ENCODE measurements around the gene TSPAN31.

TSPAN31 gene

DNA sequence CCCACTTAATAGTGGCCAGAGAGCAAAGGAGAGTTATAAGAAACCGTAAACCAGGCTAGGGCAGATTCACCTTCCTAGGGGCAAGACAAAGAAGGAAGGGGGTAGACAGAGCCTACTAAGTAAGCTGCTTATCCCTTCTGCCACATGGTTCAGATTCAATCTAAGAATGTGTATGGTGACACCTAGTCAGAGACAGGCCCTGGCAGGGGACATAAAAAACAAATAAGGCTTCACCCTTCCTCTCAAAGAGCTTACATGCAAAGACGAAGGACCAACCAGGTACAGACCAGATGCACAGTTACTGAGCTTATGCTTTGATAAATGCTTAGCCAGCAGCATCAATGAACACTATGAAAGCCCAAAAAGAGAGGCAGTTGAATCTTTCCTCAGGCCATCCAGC is 17.6 kb downstream of the TSPAN31 start:
- no peak overlapping the region for H3K4me3 ChIP-seq (ENCODE audit: low read depth, low read length)
- TF ChIP-seq, protein P1, sequence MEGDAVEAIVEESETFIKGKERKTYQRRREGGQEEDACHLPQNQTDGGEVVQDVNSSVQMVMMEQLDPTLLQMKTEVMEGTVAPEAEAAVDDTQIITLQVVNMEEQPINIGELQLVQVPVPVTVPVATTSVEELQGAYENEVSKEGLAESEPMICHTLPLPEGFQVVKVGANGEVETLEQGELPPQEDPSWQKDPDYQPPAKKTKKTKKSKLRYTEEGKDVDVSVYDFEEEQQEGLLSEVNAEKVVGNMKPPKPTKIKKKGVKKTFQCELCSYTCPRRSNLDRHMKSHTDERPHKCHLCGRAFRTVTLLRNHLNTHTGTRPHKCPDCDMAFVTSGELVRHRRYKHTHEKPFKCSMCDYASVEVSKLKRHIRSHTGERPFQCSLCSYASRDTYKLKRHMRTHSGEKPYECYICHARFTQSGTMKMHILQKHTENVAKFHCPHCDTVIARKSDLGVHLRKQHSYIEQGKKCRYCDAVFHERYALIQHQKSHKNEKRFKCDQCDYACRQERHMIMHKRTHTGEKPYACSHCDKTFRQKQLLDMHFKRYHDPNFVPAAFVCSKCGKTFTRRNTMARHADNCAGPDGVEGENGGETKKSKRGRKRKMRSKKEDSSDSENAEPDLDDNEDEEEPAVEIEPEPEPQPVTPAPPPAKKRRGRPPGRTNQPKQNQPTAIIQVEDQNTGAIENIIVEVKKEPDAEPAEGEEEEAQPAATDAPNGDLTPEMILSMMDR (IDR thresholded peaks at IDR 0.05; ENCODE audit: low read depth, low read length), result no peak

GRCh38 chr12:57763881-57764661 is 19.2 kb downstream of the TSPAN31 start:
- H3K4me3 ChIP-seq (ENCODE audit: low read depth, low read length), result no peak overlapping the region

DNA sequence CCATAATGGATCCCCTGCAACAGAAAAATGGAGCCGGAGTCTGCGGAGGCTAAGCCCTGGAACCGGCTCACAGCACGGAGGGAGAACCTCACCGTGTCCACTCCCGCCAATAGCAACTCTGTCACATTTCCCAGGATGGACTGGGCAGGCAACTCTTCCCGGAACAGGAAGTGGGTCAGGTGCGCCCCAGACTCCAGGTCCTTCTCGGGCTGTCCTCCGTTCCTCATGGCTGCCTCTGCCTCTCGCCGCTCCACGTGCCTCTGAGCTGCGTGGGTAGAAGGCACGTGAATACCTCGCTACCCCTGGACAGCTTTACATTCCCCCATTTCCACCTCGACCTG is 19.8 kb downstream of the TSPAN31 start:
- TF ChIP-seq, protein P1 (IDR thresholded peaks at IDR 0.05; ENCODE audit: low read depth, low read length), result no peak

More at GRCh38 chr12:57763881-57764661, 19.2 kb downstream of the TSPAN31 start:
- TF ChIP-seq, protein P1 (IDR thresholded peaks at IDR 0.05; ENCODE audit: low read depth, low read length), result no peak

GRCh38 chr12:57765003-57765697 is 20.3 kb downstream of the TSPAN31 start:
- TF ChIP-seq, protein P1 (IDR thresholded peaks at IDR 0.05; ENCODE audit: low read depth, low read length), result peak; percentile 12; the same call in 1 of the 2 replicates
- peak overlapping the region; percentile 44 for H3K4me3 ChIP-seq (ENCODE audit: low read depth, low read length)

More for the DNA sequence above, 19.8 kb downstream of the TSPAN31 start:
- H3K4me3 ChIP-seq (ENCODE audit: low read depth, low read length), result no peak overlapping the region; the same call in 1 of the 2 replicates

DNA sequence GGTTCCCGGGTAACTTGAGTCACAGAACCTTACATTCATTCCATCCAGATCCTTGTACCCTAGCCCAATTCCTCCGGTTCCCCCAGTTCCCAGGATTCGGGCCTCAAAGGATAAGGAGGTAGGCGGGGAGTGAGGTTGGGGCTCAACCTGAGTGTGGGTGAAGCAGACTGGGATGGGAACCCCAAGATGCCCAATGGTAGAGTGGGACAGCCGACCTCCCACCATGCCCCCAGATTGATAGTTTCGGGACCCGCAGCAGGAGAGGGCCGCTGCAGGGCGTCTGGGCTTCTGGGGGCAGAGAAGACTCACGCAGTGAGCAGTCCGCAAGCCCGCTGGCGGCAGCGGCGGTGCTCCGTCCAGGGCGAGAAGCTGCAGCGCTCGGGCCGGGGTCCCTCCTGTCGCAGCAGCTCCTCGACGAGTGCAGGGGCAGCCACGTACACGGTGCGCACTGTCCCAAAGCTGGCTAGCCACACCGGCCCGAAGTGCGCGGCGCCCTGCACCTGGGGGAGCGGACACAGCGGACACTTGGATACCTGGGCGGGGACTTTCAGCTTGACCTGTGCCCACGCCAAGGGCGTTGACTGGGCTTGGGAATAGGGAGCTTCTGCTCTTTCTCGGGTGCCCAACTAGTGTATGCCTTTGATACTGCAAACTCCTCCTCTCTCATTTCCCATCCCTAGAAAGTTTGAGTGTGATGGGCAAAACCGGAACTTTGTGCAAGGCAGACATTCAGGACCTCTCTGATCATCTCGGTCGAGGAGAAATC is 21.0 kb downstream of the TSPAN31 start:
- TF ChIP-seq, protein P1 (IDR thresholded peaks at IDR 0.05; ENCODE audit: low read depth, low read length), result no peak
- no peak overlapping the region; the same call in 1 of the 2 replicates for H3K4me3 ChIP-seq (ENCODE audit: low read depth, low read length)

DNA sequence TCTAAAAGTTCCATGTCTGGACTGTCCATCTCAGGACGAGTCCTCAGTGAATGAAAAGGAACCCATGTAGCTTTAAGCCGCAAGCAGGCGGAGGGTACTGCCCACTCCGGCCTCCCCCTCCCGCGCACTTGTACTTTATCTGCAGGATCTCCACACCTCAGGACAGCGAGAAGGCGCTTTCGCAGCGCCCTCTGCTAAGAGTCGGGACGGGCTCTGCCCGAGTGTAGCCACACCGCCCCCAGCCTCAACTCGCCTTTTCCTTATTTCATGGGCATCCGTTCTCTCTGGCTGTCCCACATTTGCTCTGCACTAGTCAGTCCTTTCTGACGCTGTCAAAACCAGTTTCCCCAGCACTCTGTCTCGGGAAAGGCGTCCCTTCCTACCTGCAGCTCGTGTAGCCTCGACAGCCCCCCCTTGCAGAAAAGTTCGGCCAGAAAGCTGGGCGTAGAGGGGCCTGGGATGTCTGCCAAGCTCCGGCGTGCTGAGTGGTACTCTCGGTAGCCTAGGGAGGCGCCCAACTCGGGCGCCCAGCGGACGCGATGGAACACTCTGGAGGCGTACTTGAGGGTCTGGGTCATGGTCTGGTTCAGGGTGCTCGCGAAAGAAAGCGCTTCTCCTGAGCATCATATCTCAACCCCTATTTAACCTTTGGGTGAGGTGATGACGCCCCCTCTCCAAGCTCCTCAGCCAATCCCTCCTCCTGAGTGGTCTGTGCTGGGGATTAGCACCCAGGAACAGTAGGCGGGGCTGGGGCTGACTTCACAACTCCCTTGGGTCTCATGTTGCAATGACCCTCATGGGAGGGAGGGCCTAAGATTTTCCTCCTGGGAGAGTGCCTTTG is 21.8 kb downstream of the TSPAN31 start, which contains the start of gene CYP27B1:
TSS of gene CYP27B1 (minus strand) at position 615 of the 841 bp plus-strand sequence. CDS start at position 578, 37 bp downstream.
- TF ChIP-seq, protein P1 (IDR thresholded peaks at IDR 0.05; ENCODE audit: low read depth, low read length), result no peak
- peak within 1 kb of the TSS; percentile 29; the same call in 1 of the 2 replicates for H3K4me3 ChIP-seq (ENCODE audit: low read depth, low read length)

All from WI38 (cell line).